IMR-90 (cell line): ENCODE results near the gene EBP. TPM values are rescaled to one million over a fixed set of nuclear protein-coding genes. Genes with fewer than 3 reads are reported as not detected.

Source experiments
- FOS ChIP-seq: fragments of 150-350 bp; IDR thresholded peaks from 2 replicates; pipeline ENCODE4 v1.6.1; 2016; ENCODE audit warnings: low read depth, low read length
- MAFK ChIP-seq: IDR thresholded peaks from 2 replicates; pipeline ENCODE4 v1.6.1; 2012; ENCODE audit warnings: low read depth, low read length, improper control_type of control experiment
- SMC3 ChIP-seq: fragments of 150-350 bp; IDR thresholded peaks from 2 replicates; pipeline ENCODE4 v1.6.1; 2016; ENCODE audit warnings: low read depth, mild to moderate bottlenecking, antibody characterized with exemption, low read length, moderate library complexity
- USF2 ChIP-seq: fragments of 150-350 bp; IDR thresholded peaks from 2 replicates; pipeline ENCODE4 v1.6.1; 2017; ENCODE audit warnings: mild to moderate bottlenecking, antibody characterized with exemption, low read length, low read depth
- polyA plus RNA-seq, 3 experiments: library from polyadenylated mRNA; depleted of rRNA; stranded (reverse); fragments of >200 nt; gene quantifications; 2 replicates each; pipeline ENCODE4 v1.2.3, GENCODE V29; 2012; ENCODE audit warnings: low replicate concordance in 1 of 3
- total RNA-seq: library from RNA; depleted of rRNA; stranded (reverse); fragments of >200 nt; gene quantifications from 2 replicates; pipeline ENCODE4 v1.2.3, GENCODE V29; 2012

Gene EBP
- total and polyA plus RNA-seq, 2 of the 4 experiments (the other 2 are of a cell fraction): 39.4 to 78.9 TPM

- TF ChIP-seq USF2: peak; percentile 69
- no peak for TF ChIP-seq MAFK
- TF ChIP-seq SMC3: no peak
- no peak for TF ChIP-seq FOS
These were observed 53.0 kb downstream of the EBP start, which contains the start of gene RBM3 (continued) for GRCh38 chrX:48574270-48575266.
